ENCODE data around the gene CRTAC1.

CRTAC1 gene

GRCh38 chr10:98045785-98046389 is 15.5 kb upstream of the CRTAC1 start:
- H4K91ac ChIP-seq (ENCODE audit: low read depth, low read length, poor library complexity), result no peak overlapping the region
- no peaks in the 10 kb centered on the region for H3K79me1 ChIP-seq (ENCODE audit: low read depth, low read length)
- no peaks in the 10 kb centered on the region for H3K36me3 ChIP-seq (replicated peaks in 1 of 2; ENCODE audit: control insufficient read depth in 2 of 2, insufficient read depth in 2 of 2, low read length in 2 of 2)
- peaks cover 0 to 25% (median 8%) of the 10 kb centered on the region in 3 experiments for H3K27me3 ChIP-seq (ENCODE audit: control insufficient read depth in 3 of 3, insufficient read depth in 3 of 3, low read depth in 1 of 3, low read length in 3 of 3)
- no peak overlapping the region for H3K9ac ChIP-seq (ENCODE audit: low read depth, low read length, poor library complexity)
- no peak overlapping the region for H3K14ac ChIP-seq (ENCODE audit: low read length)
- no peak overlapping the region for H2BK5ac ChIP-seq (ENCODE audit: low read length)
- no peak overlapping the region for H4K8ac ChIP-seq (ENCODE audit: low read depth, low read length)
- no peak overlapping the region for H3K18ac ChIP-seq (ENCODE audit: low read length)
- H3K9me3 ChIP-seq (replicated peaks in 1 of 2; ENCODE audit: control insufficient read depth in 2 of 2, insufficient read depth in 1 of 2, low read depth in 1 of 2, low read length in 2 of 2), result peaks cover 0 to 1% of the 10 kb centered on the region in 2 donors
- no peak overlapping the region for H2AFZ ChIP-seq (ENCODE audit: low read length)
- no peak overlapping the region for H3K4ac ChIP-seq (ENCODE audit: low read length)
- no peak overlapping the region for H3K4me3 ChIP-seq (ENCODE audit: low read length in 2 of 2)
- H2AK5ac ChIP-seq (ENCODE audit: low read depth, low read length), result no peak overlapping the region
- H2BK12ac ChIP-seq (ENCODE audit: low read length), result no peak overlapping the region
- WGBS, 2 donors (ENCODE audit: extremely low coverage in 2 of 2, insufficient read length in 2 of 2, insufficient replicate concordance in 1 of 2), result no CpG with 5 or more reads among the region's 6 CpGs
- H2BK15ac ChIP-seq (ENCODE audit: low read length), result no peak overlapping the region
- no peak overlapping the region for H3K23ac ChIP-seq (ENCODE audit: low read depth, low read length, poor library complexity)
- no peaks in the 10 kb centered on the region for H3K4me1 ChIP-seq (ENCODE audit: control insufficient read depth in 2 of 2, insufficient read depth in 1 of 2, low read depth in 1 of 2, low read length in 2 of 2)
- no peak overlapping the region for H3K4me2 ChIP-seq (ENCODE audit: insufficient read depth, low read length, poor library complexity, severe bottlenecking)
- DNase-seq (ENCODE audit: low spot score), result peak; percentile 58
- no peak overlapping the region for H3K27ac ChIP-seq (replicated peaks; ENCODE audit: low read length)
- H2BK120ac ChIP-seq (ENCODE audit: low read depth, low read length), result no peak overlapping the region

- Histone ChIP-seq H2BK15ac (ENCODE audit: low read length) (no peak overlapping the region), H3K27me3 (ENCODE audit: control insufficient read depth in 3 of 3, insufficient read depth in 3 of 3, low read depth in 1 of 3, low read length in 3 of 3) (peaks cover 0 to 56% (median 17%) of the 10 kb centered on the region in 3 experiments), H3K23ac (ENCODE audit: low read depth, low read length, poor library complexity) (no peak overlapping the region), H3K9ac (ENCODE audit: low read depth, low read length, poor library complexity) (no peak overlapping the region), H3K4me1 (ENCODE audit: control insufficient read depth in 2 of 2, insufficient read depth in 1 of 2, low read depth in 1 of 2, low read length in 2 of 2) (peaks cover 0 to 1% of the 10 kb centered on the region in 2 donors), H2BK12ac (ENCODE audit: low read length) (no peak overlapping the region), H3K4me2 (ENCODE audit: insufficient read depth, low read length, poor library complexity, severe bottlenecking) (no peak overlapping the region), H2BK120ac (ENCODE audit: low read depth, low read length) (no peak overlapping the region), H3K79me1 (ENCODE audit: low read depth, low read length) (no peaks in the 10 kb centered on the region), H3K4ac (ENCODE audit: low read length) (no peak overlapping the region), H3K36me3 (replicated peaks in 1 of 2; ENCODE audit: control insufficient read depth in 2 of 2, insufficient read depth in 2 of 2, low read length in 2 of 2) (no peaks in the 10 kb centered on the region), H2BK5ac (ENCODE audit: low read length) (no peak overlapping the region), H4K91ac (ENCODE audit: low read depth, low read length, poor library complexity) (no peak overlapping the region), H3K4me3 (ENCODE audit: low read length in 2 of 2) (no peak overlapping the region), H4K8ac (ENCODE audit: low read depth, low read length) (no peak overlapping the region), H2AK5ac (ENCODE audit: low read depth, low read length) (no peak overlapping the region), H3K27ac (replicated peaks; ENCODE audit: low read length) (no peak overlapping the region), H3K18ac (ENCODE audit: low read length) (no peak overlapping the region), H2AFZ (ENCODE audit: low read length) (no peak overlapping the region), H3K9me3 (replicated peaks in 1 of 2; ENCODE audit: control insufficient read depth in 2 of 2, insufficient read depth in 1 of 2, low read depth in 1 of 2, low read length in 2 of 2) (peaks cover 0 to 1% of the 10 kb centered on the region in 2 donors), H3K14ac (ENCODE audit: low read length) (no peak overlapping the region)
- no CpG with 5 or more reads among the region's 7 CpGs for WGBS, 2 donors (ENCODE audit: extremely low coverage in 2 of 2, insufficient read length in 2 of 2, insufficient replicate concordance in 1 of 2)
- DNase-seq (ENCODE audit: low spot score), result peak; percentile 65
Observed at GRCh38 chr10:98041352-98042043, 11.1 kb upstream of the CRTAC1 start.

- Histone ChIP-seq H2BK120ac (ENCODE audit: low read depth, low read length) (no peak overlapping the region), H3K4me3 (ENCODE audit: low read length in 2 of 2) (no peak overlapping the region), H3K79me1 (ENCODE audit: low read depth, low read length) (no peaks in the 10 kb centered on the region), H3K9ac (ENCODE audit: low read depth, low read length, poor library complexity) (no peak overlapping the region), H2AFZ (ENCODE audit: low read length) (no peak overlapping the region), H4K91ac (ENCODE audit: low read depth, low read length, poor library complexity) (no peak overlapping the region), H3K14ac (ENCODE audit: low read length) (no peak overlapping the region), H3K18ac (ENCODE audit: low read length) (no peak overlapping the region), H3K23ac (ENCODE audit: low read depth, low read length, poor library complexity) (no peak overlapping the region), H3K27me3 (ENCODE audit: control insufficient read depth in 3 of 3, insufficient read depth in 3 of 3, low read depth in 1 of 3, low read length in 3 of 3) (peaks cover 0 to 69% (median 31%) of the 10 kb centered on the region in 3 experiments), H3K4ac (ENCODE audit: low read length) (no peak overlapping the region), H3K4me1 (ENCODE audit: control insufficient read depth in 2 of 2, insufficient read depth in 1 of 2, low read depth in 1 of 2, low read length in 2 of 2) (peaks cover 0 to 1% of the 10 kb centered on the region in 2 donors), H3K36me3 (replicated peaks in 1 of 2; ENCODE audit: control insufficient read depth in 2 of 2, insufficient read depth in 2 of 2, low read length in 2 of 2) (no peaks in the 10 kb centered on the region), H3K4me2 (ENCODE audit: insufficient read depth, low read length, poor library complexity, severe bottlenecking) (no peak overlapping the region), H4K8ac (ENCODE audit: low read depth, low read length) (no peak overlapping the region), H2AK5ac (ENCODE audit: low read depth, low read length) (no peak overlapping the region), H2BK5ac (ENCODE audit: low read length) (no peak overlapping the region), H2BK15ac (ENCODE audit: low read length) (no peak overlapping the region), H3K9me3 (replicated peaks in 1 of 2; ENCODE audit: control insufficient read depth in 2 of 2, insufficient read depth in 1 of 2, low read depth in 1 of 2, low read length in 2 of 2) (peaks cover 0 to 1% of the 10 kb centered on the region in 2 donors), H2BK12ac (ENCODE audit: low read length) (no peak overlapping the region), H3K27ac (replicated peaks; ENCODE audit: low read length) (no peak overlapping the region)
- DNase-seq (ENCODE audit: low spot score), result no peak
- no CpG with 5 or more reads among the region's 10 CpGs for WGBS, 2 donors (ENCODE audit: extremely low coverage in 2 of 2, insufficient read length in 2 of 2, insufficient replicate concordance in 1 of 2)
Observed at GRCh38 chr10:98039690-98040381, 9.4 kb upstream of the CRTAC1 start.

- H3K79me1 ChIP-seq (ENCODE audit: low read depth, low read length), result no peaks in the 10 kb centered on the region
- no peaks in the 10 kb centered on the region for H3K9me3 ChIP-seq (replicated peaks in 1 of 2; ENCODE audit: control insufficient read depth in 2 of 2, insufficient read depth in 1 of 2, low read depth in 1 of 2, low read length in 2 of 2)
- H2BK12ac ChIP-seq (ENCODE audit: low read length), result no peak overlapping the region
- H3K4ac ChIP-seq (ENCODE audit: low read length), result no peak overlapping the region
- peaks cover 0 to 1% of the 10 kb centered on the region in 2 donors for H3K4me1 ChIP-seq (ENCODE audit: control insufficient read depth in 2 of 2, insufficient read depth in 1 of 2, low read depth in 1 of 2, low read length in 2 of 2)
- H3K18ac ChIP-seq (ENCODE audit: low read length), result no peak overlapping the region
- no peak overlapping the region for H3K4me2 ChIP-seq (ENCODE audit: insufficient read depth, low read length, poor library complexity, severe bottlenecking)
- no peak overlapping the region for H3K27ac ChIP-seq (replicated peaks; ENCODE audit: low read length)
- no peak overlapping the region for H2AFZ ChIP-seq (ENCODE audit: low read length)
- H3K4me3 ChIP-seq (ENCODE audit: low read length in 2 of 2), result no peak overlapping the region
- H4K8ac ChIP-seq (ENCODE audit: low read depth, low read length), result no peak overlapping the region
- no peak overlapping the region for H3K23ac ChIP-seq (ENCODE audit: low read depth, low read length, poor library complexity)
- no peak overlapping the region for H4K91ac ChIP-seq (ENCODE audit: low read depth, low read length, poor library complexity)
- H3K9ac ChIP-seq (ENCODE audit: low read depth, low read length, poor library complexity), result no peak overlapping the region
- no peak overlapping the region for H2BK5ac ChIP-seq (ENCODE audit: low read length)
- no CpG with 5 or more reads among the region's 20 CpGs for WGBS, 2 donors (ENCODE audit: extremely low coverage in 2 of 2, insufficient read length in 2 of 2, insufficient replicate concordance in 1 of 2)
- no peaks in the 10 kb centered on the region for H3K36me3 ChIP-seq (replicated peaks in 1 of 2; ENCODE audit: control insufficient read depth in 2 of 2, insufficient read depth in 2 of 2, low read length in 2 of 2)
- peaks cover 0 to 73% (median 37%) of the 10 kb centered on the region in 3 experiments for H3K27me3 ChIP-seq (ENCODE audit: control insufficient read depth in 3 of 3, insufficient read depth in 3 of 3, low read depth in 1 of 3, low read length in 3 of 3)
- H2BK120ac ChIP-seq (ENCODE audit: low read depth, low read length), result no peak overlapping the region
- no peak for DNase-seq (ENCODE audit: low spot score)
- H2AK5ac ChIP-seq (ENCODE audit: low read depth, low read length), result no peak overlapping the region
- H2BK15ac ChIP-seq (ENCODE audit: low read length), result no peak overlapping the region
- H3K14ac ChIP-seq (ENCODE audit: low read length), result no peak overlapping the region
Observed at GRCh38 chr10:98038288-98038687, 7.9 kb upstream of the CRTAC1 start.

Measured in neuronal stem cell (in vitro differentiated cells).